Measurements from ENCODE around the gene PRDM10. TPM values are rescaled to one million over a fixed set of nuclear protein-coding genes. Genes with fewer than 3 reads are reported as not detected.
"Not testable (repeated sequence)": the region's sequence is repeated elsewhere in the genome, so short reads cannot be mapped to it uniquely, and the experiment has no call there.

The PRDM10 gene
- total and polyA plus RNA-seq, 2 donors (not counting 1 experiment from before 2014, with no cell fraction given): 2.5 to 2.9 TPM

GRCh38 chr11:129955282-129955681, 47.4 kb downstream of the PRDM10 start:
- no peak overlapping the region for H3K4me3 ChIP-seq (replicated peaks in 1 of 4; ENCODE audit: control extremely low read depth in 1 of 4, insufficient read depth in 1 of 4, low read depth in 3 of 4, low read length in 4 of 4)
- peaks cover 2% of the 10 kb centered on the region for H3K36me3 ChIP-seq (ENCODE audit: control insufficient read depth, insufficient read depth, low read length)
- no peak overlapping the region for H3K9ac ChIP-seq (ENCODE audit: insufficient read depth, low read length)
- no peak overlapping the region for H3K4me2 ChIP-seq (ENCODE audit: extremely low read depth, insufficient read depth, low read length)
- no peaks in the 10 kb centered on the region for H4K20me1 ChIP-seq (ENCODE audit: control insufficient read depth, extremely low read depth, insufficient read depth, low read length)
- H3K79me2 ChIP-seq (ENCODE audit: control insufficient read depth, insufficient read depth, low read length): no peaks in the 10 kb centered on the region
- DNase-seq (ENCODE audit: low read depth in 2 of 2): no peak
- H3K4me1 ChIP-seq (ENCODE audit: control insufficient read depth, extremely low read depth, insufficient read depth, low read length): peaks cover 4% of the 10 kb centered on the region
- no peaks in the 10 kb centered on the region for H3K9me3 ChIP-seq (ENCODE audit: control insufficient read depth, insufficient read depth, low read depth, low read length)
- no peaks in the 10 kb centered on the region for H3K27me3 ChIP-seq (ENCODE audit: control insufficient read depth, insufficient read depth, low read length)
- H2AFZ ChIP-seq (ENCODE audit: low read length): no peak overlapping the region
- H3K27ac ChIP-seq (ENCODE audit: insufficient read depth, low read length): no peak overlapping the region
- no peak for TF ChIP-seq EZH2 (IDR thresholded peaks at IDR 0.05; ENCODE audit: low read length, missing control alignments)
- no peak for TF ChIP-seq CTCF (conservative IDR thresholded peaks at IDR 0.05 in 1 of 2, IDR thresholded peaks at IDR 0.05 in 1 of 2; ENCODE audit: low read depth in 1 of 2, low read length in 2 of 2)

GRCh38 chr11:129954703-129955102, 47.9 kb downstream of the PRDM10 start:
- not testable (repeated sequence) for H3K4me3 ChIP-seq (replicated peaks in 1 of 4; ENCODE audit: control extremely low read depth in 1 of 4, insufficient read depth in 1 of 4, low read depth in 3 of 4, low read length in 4 of 4); H3K4me1 ChIP-seq (ENCODE audit: control insufficient read depth, extremely low read depth, insufficient read depth, low read length); H3K27me3 ChIP-seq (ENCODE audit: control insufficient read depth, insufficient read depth, low read length)

DNA sequence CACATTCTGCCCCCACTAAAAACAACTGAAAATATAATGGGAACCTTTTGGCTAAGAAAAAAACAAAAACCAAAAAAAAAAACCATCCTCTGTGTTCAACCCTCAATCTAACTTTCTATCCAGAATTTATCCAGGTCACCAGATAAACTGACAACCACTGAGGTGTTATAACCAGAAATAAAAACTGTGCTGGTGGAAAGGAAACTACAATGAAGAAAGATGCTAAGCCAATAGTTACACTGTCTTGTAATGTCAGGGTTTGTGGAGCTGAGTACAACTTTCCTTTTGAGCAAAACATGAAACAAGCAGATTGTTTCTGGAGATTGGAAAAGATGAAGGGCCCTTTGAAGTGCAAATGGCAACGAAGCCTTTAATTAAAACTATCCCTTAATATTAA, 50.8 kb downstream of the PRDM10 start:
- no peak overlapping the region for H3K27ac ChIP-seq (ENCODE audit: insufficient read depth, low read length)
- TF ChIP-seq CTCF (conservative IDR thresholded peaks at IDR 0.05 in 1 of 2, IDR thresholded peaks at IDR 0.05 in 1 of 2; ENCODE audit: low read depth in 1 of 2, low read length in 2 of 2) (no peak), EZH2 (IDR thresholded peaks at IDR 0.05; ENCODE audit: low read length, missing control alignments) (no peak)
- H3K27me3 ChIP-seq (ENCODE audit: control insufficient read depth, insufficient read depth, low read length): no peaks in the 10 kb centered on the region
- no peaks in the 10 kb centered on the region for H4K20me1 ChIP-seq (ENCODE audit: control insufficient read depth, extremely low read depth, insufficient read depth, low read length)
- H2AFZ ChIP-seq (ENCODE audit: low read length): no peak overlapping the region
- H3K9ac ChIP-seq (ENCODE audit: insufficient read depth, low read length): no peak overlapping the region
- no peak for DNase-seq (ENCODE audit: low read depth in 2 of 2)
- H3K79me2 ChIP-seq (ENCODE audit: control insufficient read depth, insufficient read depth, low read length): no peaks in the 10 kb centered on the region
- H3K4me1 ChIP-seq (ENCODE audit: control insufficient read depth, extremely low read depth, insufficient read depth, low read length): no peaks in the 10 kb centered on the region
- H3K9me3 ChIP-seq (ENCODE audit: control insufficient read depth, insufficient read depth, low read depth, low read length): no peaks in the 10 kb centered on the region
- no peak overlapping the region for H3K4me2 ChIP-seq (ENCODE audit: extremely low read depth, insufficient read depth, low read length)
- H3K4me3 ChIP-seq (replicated peaks in 1 of 4; ENCODE audit: control extremely low read depth in 1 of 4, insufficient read depth in 1 of 4, low read depth in 3 of 4, low read length in 4 of 4): no peak overlapping the region
- H3K36me3 ChIP-seq (ENCODE audit: control insufficient read depth, insufficient read depth, low read length): no peaks in the 10 kb centered on the region

More at GRCh38 chr11:129954703-129955102, 47.9 kb downstream of the PRDM10 start:
- not testable (repeated sequence) for H3K36me3 ChIP-seq (ENCODE audit: control insufficient read depth, insufficient read depth, low read length); H3K4me2 ChIP-seq (ENCODE audit: extremely low read depth, insufficient read depth, low read length); H3K79me2 ChIP-seq (ENCODE audit: control insufficient read depth, insufficient read depth, low read length); H3K9ac ChIP-seq (ENCODE audit: insufficient read depth, low read length); DNase-seq (ENCODE audit: low read depth in 2 of 2); H3K27ac ChIP-seq (ENCODE audit: insufficient read depth, low read length); H3K9me3 ChIP-seq (ENCODE audit: control insufficient read depth, insufficient read depth, low read depth, low read length); H2AFZ ChIP-seq (ENCODE audit: low read length); H4K20me1 ChIP-seq (ENCODE audit: control insufficient read depth, extremely low read depth, insufficient read depth, low read length)

Data from fibroblast of lung (primary cell).